ENCODE data around the gene BATF2.

Gene BATF2

GRCh38 chr11:64969209-64969608 is 27.6 kb downstream of the BATF2 start:
- Histone ChIP-seq H3K9me3 (ENCODE audit: control insufficient read depth, low read length) (no peaks in the 10 kb centered on the region), H3K4me3 (ENCODE audit: extremely low read depth, insufficient read depth, low read length, poor library complexity, severe bottlenecking) (no peak overlapping the region), H3K27ac (ENCODE audit: low read depth, low read length, severe bottlenecking) (no peak overlapping the region), H3K36me3 (ENCODE audit: control insufficient read depth, insufficient read depth, low read length) (no peaks in the 10 kb centered on the region), H3K4me1 (ENCODE audit: control insufficient read depth, insufficient read depth, low read length, poor library complexity, severe bottlenecking) (no peaks in the 10 kb centered on the region)
- WGBS, 2 experiments (ENCODE audit: insufficient coverage in 2 of 2), result 75 to 92% methylated on average over 4 to 5 of the region's 5 CpGs

DNA sequence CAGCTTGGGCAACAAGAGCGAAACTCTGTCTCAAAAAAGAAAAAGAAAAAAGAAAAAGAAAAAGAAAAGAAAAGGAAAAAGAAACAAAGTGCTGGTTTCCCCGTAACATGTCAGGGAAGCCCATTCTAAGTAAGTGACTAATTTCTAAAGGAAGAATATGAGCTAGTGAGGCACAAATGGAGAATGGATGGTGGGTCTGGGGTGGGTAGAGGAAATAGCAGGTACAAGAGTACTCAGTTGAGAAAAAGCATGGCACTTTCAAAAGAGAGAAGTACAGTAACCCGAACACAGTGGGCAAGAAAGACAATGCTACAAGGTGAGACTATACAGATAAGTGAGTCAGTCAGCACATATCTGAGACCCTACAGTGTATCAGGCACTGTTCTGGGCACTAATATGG is 29.4 kb downstream of the BATF2 start:
- WGBS, 2 experiments (ENCODE audit: insufficient coverage in 2 of 2), result 97 to 100% methylated on average over 2 to 3 of the region's 3 CpGs
- Histone ChIP-seq H3K36me3 (ENCODE audit: control insufficient read depth, insufficient read depth, low read length) (no peaks in the 10 kb centered on the region), H3K4me1 (ENCODE audit: control insufficient read depth, insufficient read depth, low read length, poor library complexity, severe bottlenecking) (no peaks in the 10 kb centered on the region), H3K9me3 (ENCODE audit: control insufficient read depth, low read length) (no peaks in the 10 kb centered on the region), H3K27ac (ENCODE audit: low read depth, low read length, severe bottlenecking) (no peak overlapping the region), H3K4me3 (ENCODE audit: extremely low read depth, insufficient read depth, low read length, poor library complexity, severe bottlenecking) (no peak overlapping the region)

DNA sequence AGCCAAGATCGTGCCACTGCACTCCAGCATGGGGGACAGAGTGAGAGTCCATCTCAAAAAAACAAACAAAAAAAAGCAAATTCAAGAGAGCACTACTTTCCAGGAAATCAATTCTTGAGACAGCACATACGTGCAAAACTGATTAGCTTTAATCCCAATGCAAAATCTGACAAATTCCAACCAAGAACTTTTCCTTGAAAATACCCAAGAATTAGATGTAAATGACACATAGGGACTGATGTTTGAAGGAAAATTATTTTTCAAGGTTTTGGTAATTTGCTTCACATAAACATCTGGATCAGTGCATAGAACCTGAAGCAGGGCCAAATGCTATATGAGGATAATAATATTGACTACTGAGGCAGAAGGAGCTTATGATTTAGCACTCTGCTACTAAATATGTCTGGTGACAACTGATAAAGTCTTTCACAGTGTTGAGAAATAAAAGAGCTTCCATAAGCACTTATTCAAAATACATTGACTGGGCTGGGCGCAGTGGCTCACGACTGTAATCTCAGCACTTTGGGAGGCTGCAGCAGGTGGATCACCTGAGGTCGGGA is 33.6 kb downstream of the BATF2 start:
- no peak overlapping the region for H3K27ac ChIP-seq (ENCODE audit: low read depth, low read length, severe bottlenecking)
- no peak overlapping the region for H3K4me3 ChIP-seq (ENCODE audit: extremely low read depth, insufficient read depth, low read length, poor library complexity, severe bottlenecking)
- no peaks in the 10 kb centered on the region for H3K4me1 ChIP-seq (ENCODE audit: control insufficient read depth, insufficient read depth, low read length, poor library complexity, severe bottlenecking)
- H3K9me3 ChIP-seq (ENCODE audit: control insufficient read depth, low read length), result no peaks in the 10 kb centered on the region
- H3K36me3 ChIP-seq (ENCODE audit: control insufficient read depth, insufficient read depth, low read length), result no peaks in the 10 kb centered on the region
- 85 to 97% methylated on average over 3 to 5 of the region's 5 CpGs for WGBS, 2 experiments (ENCODE audit: insufficient coverage in 2 of 2)

DNA sequence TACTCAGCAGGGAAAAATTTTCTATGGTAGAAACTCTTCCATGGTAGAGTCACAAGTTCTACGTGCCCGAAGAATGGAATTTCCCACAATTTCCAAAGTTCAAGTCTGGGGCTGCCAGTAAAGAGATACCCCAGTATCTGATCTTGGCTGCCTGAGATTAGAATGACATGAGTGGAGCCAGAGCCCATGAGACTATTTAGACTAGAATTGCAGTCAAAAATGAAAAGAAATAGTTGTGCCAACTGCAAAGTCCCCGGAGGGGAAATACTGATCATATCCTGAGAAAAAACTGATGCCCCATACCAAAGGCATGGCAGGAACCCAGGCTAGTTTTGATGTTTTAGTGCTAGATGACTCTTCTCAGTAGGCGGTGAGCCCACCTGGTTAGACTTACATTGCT is 36.1 kb downstream of the BATF2 start:
- no peak overlapping the region for H3K27ac ChIP-seq (ENCODE audit: low read depth, low read length, severe bottlenecking)
- WGBS, 2 experiments (ENCODE audit: insufficient coverage in 2 of 2), result 90 to 93% methylated on average over 3 of the region's 4 CpGs
- no peak overlapping the region for H3K4me3 ChIP-seq (ENCODE audit: extremely low read depth, insufficient read depth, low read length, poor library complexity, severe bottlenecking)
- H3K4me1 ChIP-seq (ENCODE audit: control insufficient read depth, insufficient read depth, low read length, poor library complexity, severe bottlenecking), result no peaks in the 10 kb centered on the region
- H3K9me3 ChIP-seq (ENCODE audit: control insufficient read depth, low read length), result no peaks in the 10 kb centered on the region
- H3K36me3 ChIP-seq (ENCODE audit: control insufficient read depth, insufficient read depth, low read length), result no peaks in the 10 kb centered on the region

- Histone ChIP-seq H3K9me3 (ENCODE audit: control insufficient read depth, low read length) (no peaks in the 10 kb centered on the region), H3K4me3 (ENCODE audit: extremely low read depth, insufficient read depth, low read length, poor library complexity, severe bottlenecking) (no peak overlapping the region), H3K36me3 (ENCODE audit: control insufficient read depth, insufficient read depth, low read length) (no peaks in the 10 kb centered on the region), H3K4me1 (ENCODE audit: control insufficient read depth, insufficient read depth, low read length, poor library complexity, severe bottlenecking) (no peaks in the 10 kb centered on the region), H3K27ac (ENCODE audit: low read depth, low read length, severe bottlenecking) (no peak overlapping the region)
- WGBS, 2 experiments (ENCODE audit: insufficient coverage in 2 of 2), result 80% methylated on average over 1 of the region's 3 CpGs; no CpG with 5 or more reads in 1 of the 2 experiments
Observed at GRCh38 chr11:64959498-64959897, 37.3 kb downstream of the BATF2 start.

DNA sequence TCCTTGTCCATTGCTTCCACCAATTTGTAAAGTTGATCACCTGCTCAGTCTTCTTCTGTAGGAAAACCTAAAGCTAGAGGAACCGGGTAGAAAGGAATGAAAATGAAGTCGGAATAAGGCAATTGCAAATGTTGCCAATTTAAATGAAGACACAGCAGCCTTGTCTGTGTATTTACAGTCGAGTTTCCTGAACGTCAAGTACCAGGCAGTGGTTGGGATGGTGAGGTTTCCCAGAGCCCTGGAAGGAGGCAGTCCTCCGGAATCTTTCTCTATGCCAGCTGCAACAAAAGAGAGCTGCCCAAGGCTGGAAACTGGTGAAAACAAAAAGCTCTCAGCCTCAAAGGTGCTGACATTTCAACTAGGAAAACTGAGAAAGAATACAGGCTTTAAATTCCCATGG is 42.6 kb downstream of the BATF2 start:
- Histone ChIP-seq H3K36me3 (ENCODE audit: control insufficient read depth, insufficient read depth, low read length) (no peaks in the 10 kb centered on the region), H3K4me1 (ENCODE audit: control insufficient read depth, insufficient read depth, low read length, poor library complexity, severe bottlenecking) (no peaks in the 10 kb centered on the region), H3K27ac (ENCODE audit: low read depth, low read length, severe bottlenecking) (no peak overlapping the region), H3K4me3 (ENCODE audit: extremely low read depth, insufficient read depth, low read length, poor library complexity, severe bottlenecking) (no peak overlapping the region), H3K9me3 (ENCODE audit: control insufficient read depth, low read length) (no peaks in the 10 kb centered on the region)
- 63 to 66% methylated on average over 5 of the region's 5 CpGs for WGBS, 2 experiments (ENCODE audit: insufficient coverage in 2 of 2)

DNA sequence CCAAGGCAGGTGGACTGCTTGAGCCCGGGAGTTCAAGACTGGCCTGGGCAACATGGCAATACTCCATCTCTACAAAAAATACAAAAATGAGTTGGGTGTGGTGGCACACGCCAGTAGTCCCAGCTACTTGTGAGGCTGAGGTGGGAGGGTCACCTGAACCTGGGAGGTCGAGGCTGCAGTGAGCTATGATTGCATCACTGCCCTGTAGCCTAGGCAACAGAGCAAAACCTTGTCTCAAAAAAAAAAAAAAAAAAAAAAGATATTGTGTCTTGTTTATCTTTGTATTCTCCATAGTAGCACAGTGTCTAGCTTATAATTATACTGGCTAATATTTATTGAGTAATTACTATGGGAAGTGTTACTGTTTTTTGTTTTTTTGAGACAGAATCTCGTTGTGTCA is 45.2 kb downstream of the BATF2 start:
- Histone ChIP-seq H3K27ac (ENCODE audit: low read depth, low read length, severe bottlenecking) (no peak overlapping the region), H3K4me1 (ENCODE audit: control insufficient read depth, insufficient read depth, low read length, poor library complexity, severe bottlenecking) (no peaks in the 10 kb centered on the region), H3K9me3 (ENCODE audit: control insufficient read depth, low read length) (no peaks in the 10 kb centered on the region), H3K4me3 (ENCODE audit: extremely low read depth, insufficient read depth, low read length, poor library complexity, severe bottlenecking) (no peak overlapping the region), H3K36me3 (ENCODE audit: control insufficient read depth, insufficient read depth, low read length) (no peaks in the 10 kb centered on the region)
- WGBS, 2 experiments (ENCODE audit: insufficient coverage in 2 of 2), result 73 to 83% methylated on average over 1 to 2 of the region's 4 CpGs

DNA sequence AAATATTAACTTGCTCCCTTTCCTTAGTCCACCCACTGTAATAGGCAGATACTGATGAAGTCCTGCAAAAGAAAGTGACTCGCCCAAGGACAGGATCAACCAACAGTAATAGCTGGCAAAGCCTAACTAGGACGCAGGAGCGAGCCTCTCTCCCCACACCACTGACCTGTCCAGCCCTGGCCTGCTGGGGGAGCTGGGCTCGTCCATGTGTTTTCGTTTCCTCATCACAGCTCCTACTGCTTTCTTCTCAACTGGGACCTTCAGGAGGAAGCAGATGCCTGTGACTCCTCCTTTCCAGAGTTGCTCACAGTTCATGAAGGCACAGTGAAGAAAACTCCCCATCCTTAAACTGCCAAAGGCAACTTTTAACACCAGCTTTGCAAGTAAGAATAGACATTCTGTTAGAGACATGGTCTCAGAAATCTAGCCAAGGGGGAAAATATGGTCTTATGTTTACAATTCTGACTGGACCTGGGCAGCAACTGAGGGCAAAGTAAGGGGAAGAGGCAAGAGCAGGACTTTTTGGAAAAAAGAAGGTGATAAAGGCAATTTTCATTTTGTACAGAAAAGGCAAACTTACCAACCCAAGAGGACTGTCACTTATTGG is 49.5 kb downstream of the BATF2 start:
- H3K9me3 ChIP-seq (ENCODE audit: control insufficient read depth, low read length), result no peaks in the 10 kb centered on the region
- no peak overlapping the region for H3K27ac ChIP-seq (ENCODE audit: low read depth, low read length, severe bottlenecking)
- no peaks in the 10 kb centered on the region for H3K36me3 ChIP-seq (ENCODE audit: control insufficient read depth, insufficient read depth, low read length)
- no peaks in the 10 kb centered on the region for H3K4me1 ChIP-seq (ENCODE audit: control insufficient read depth, insufficient read depth, low read length, poor library complexity, severe bottlenecking)
- H3K4me3 ChIP-seq (ENCODE audit: extremely low read depth, insufficient read depth, low read length, poor library complexity, severe bottlenecking), result no peak overlapping the region
- WGBS, 2 experiments (ENCODE audit: insufficient coverage in 2 of 2), result 69 to 71% methylated on average over 4 to 5 of the region's 5 CpGs
